Measurements from ENCODE around the gene DNAH14. TPM values are rescaled to one million over a fixed set of nuclear protein-coding genes. Genes with fewer than 3 reads are reported as not detected.

Gene DNAH14
- total RNA-seq, 2 donors from 2014 or later, result 36.6 to 41.6 TPM

DNA sequence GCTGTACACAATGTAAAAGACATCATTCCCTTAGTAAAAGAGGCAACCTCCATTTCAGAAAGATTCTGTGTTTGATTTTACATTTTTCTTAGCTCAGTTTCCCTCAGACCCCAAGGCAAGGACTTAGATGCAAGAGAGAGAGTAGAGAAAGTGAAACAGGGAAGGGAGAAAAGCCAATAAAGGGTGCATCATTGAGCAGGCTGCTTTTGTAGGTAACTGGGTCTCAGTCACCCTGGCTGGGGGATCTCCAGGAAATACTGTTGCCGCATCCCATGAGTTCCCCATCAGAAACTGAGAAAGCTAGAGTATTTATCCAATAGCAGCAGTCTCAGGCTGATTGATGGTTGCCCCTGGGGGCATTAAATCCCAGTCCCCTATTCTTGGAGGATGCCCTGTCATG is 23.1 kb upstream of the DNAH14 start:
- H3K4me1 ChIP-seq (ENCODE audit: control insufficient read depth, insufficient read depth, low read length), result no peaks in the 10 kb centered on the region
- no peak for DNase-seq
- no peak overlapping the region for H3K4me3 ChIP-seq (ENCODE audit: low read length)
- H3K4me3 Mint-ChIP-seq, result no peak overlapping the region
- no peaks in the 10 kb centered on the region for H3K36me3 ChIP-seq (ENCODE audit: control insufficient read depth, insufficient read depth, low read length)
- no peak overlapping the region for H3K9ac ChIP-seq (ENCODE audit: extremely low read depth, low read length, poor library complexity, severe bottlenecking)
- H3K36me3 Mint-ChIP-seq (ENCODE audit: low read depth), result peaks cover 6% of the 10 kb centered on the region
- TF ChIP-seq, protein P1, sequence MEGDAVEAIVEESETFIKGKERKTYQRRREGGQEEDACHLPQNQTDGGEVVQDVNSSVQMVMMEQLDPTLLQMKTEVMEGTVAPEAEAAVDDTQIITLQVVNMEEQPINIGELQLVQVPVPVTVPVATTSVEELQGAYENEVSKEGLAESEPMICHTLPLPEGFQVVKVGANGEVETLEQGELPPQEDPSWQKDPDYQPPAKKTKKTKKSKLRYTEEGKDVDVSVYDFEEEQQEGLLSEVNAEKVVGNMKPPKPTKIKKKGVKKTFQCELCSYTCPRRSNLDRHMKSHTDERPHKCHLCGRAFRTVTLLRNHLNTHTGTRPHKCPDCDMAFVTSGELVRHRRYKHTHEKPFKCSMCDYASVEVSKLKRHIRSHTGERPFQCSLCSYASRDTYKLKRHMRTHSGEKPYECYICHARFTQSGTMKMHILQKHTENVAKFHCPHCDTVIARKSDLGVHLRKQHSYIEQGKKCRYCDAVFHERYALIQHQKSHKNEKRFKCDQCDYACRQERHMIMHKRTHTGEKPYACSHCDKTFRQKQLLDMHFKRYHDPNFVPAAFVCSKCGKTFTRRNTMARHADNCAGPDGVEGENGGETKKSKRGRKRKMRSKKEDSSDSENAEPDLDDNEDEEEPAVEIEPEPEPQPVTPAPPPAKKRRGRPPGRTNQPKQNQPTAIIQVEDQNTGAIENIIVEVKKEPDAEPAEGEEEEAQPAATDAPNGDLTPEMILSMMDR (conservative IDR thresholded peaks at IDR 0.05), result no peak
- peaks cover 63% of the 10 kb centered on the region for H3K27me3 ChIP-seq (ENCODE audit: control insufficient read depth, insufficient read depth, low read length, poor library complexity, severe bottlenecking)
- H3K27ac Mint-ChIP-seq, result no peak overlapping the region
- H3K9me3 Mint-ChIP-seq, result peaks cover 26% of the 10 kb centered on the region
- H3K9me3 ChIP-seq (ENCODE audit: control insufficient read depth, low read length), result peaks cover 40% of the 10 kb centered on the region
- H3K4me1 Mint-ChIP-seq, result peaks cover 6% of the 10 kb centered on the region
- peaks cover 58% of the 10 kb centered on the region for H3K27me3 Mint-ChIP-seq (ENCODE audit: insufficient read depth)
- no peak overlapping the region for H3K27ac ChIP-seq (ENCODE audit: low read depth, low read length)
- WGBS, 2 experiments (ENCODE audit: insufficient coverage in 1 of 2, insufficient read length in 1 of 2), result 95% methylated on average over 1 of the region's 1 CpG; no CpG with 5 or more reads in 1 of the 2 experiments

DNA sequence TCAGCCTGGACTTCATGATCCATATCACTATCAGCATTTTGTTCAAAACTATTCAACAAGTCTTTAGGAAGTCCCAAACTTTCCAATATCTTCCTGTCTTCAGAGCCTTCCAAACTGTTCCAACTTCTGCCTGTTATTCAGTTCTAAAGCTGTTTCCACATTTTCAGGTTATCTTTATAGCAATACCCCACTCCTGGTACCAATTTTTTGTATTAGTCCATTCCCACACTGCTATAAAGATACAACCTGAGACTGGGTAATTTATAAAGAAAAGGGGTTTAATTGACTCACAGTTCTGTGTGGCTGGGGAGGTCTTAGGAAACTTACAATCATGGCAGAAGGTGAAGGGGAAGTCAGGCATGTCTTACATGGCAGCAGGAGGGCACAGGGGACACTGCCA is 18.3 kb upstream of the DNAH14 start:
- no peak overlapping the region for H3K4me3 ChIP-seq (ENCODE audit: low read length)
- Mint-ChIP-seq H3K27me3 (ENCODE audit: insufficient read depth) (peaks cover 44% of the 10 kb centered on the region), H3K36me3 (ENCODE audit: low read depth) (peaks cover 9% of the 10 kb centered on the region), H3K27ac (no peak overlapping the region), H3K4me3 (no peak overlapping the region), H3K9me3 (peaks cover 48% of the 10 kb centered on the region), H3K4me1 (no peaks in the 10 kb centered on the region)
- H3K4me1 ChIP-seq (ENCODE audit: control insufficient read depth, insufficient read depth, low read length), result no peaks in the 10 kb centered on the region
- H3K9ac ChIP-seq (ENCODE audit: extremely low read depth, low read length, poor library complexity, severe bottlenecking), result no peak overlapping the region
- H3K36me3 ChIP-seq (ENCODE audit: control insufficient read depth, insufficient read depth, low read length), result no peaks in the 10 kb centered on the region
- TF ChIP-seq, protein P1 (conservative IDR thresholded peaks at IDR 0.05), result no peak
- peaks cover 55% of the 10 kb centered on the region for H3K9me3 ChIP-seq (ENCODE audit: control insufficient read depth, low read length)
- H3K27me3 ChIP-seq (ENCODE audit: control insufficient read depth, insufficient read depth, low read length, poor library complexity, severe bottlenecking), result peaks cover 28% of the 10 kb centered on the region
- no peak overlapping the region for H3K27ac ChIP-seq (ENCODE audit: low read depth, low read length)
- DNase-seq, result no peak

DNA sequence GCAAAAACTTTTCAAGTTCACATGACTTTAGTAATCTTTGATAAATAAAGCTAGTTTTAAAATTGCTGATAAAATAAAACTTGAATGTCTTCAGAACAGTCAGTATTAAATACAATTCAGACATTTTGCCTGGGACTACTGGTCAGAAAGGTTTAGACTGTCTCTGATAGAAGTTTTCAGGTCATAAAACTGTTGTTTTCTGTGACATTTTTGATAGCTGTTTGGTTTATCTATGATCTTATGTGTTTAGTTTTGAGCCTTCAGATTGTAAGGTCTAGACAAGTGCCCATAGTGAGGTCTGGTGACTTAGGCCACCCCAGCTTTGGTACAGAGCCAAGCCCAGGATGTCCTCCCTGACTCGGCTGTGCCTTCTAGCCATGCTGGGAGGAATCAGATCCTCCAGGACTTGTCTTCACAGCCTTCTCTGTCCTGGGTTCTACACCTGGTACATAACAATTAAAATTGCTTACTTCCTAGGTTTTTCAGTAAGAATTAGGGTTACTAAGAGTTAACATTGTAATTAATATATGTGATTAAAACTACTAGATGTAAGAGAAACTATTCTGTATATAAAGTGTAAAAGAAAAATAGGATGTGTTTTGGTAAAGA is 15.1 kb upstream of the DNAH14 start:
- H3K9me3 Mint-ChIP-seq, result peaks cover 42% of the 10 kb centered on the region
- peaks cover 34% of the 10 kb centered on the region for H3K9me3 ChIP-seq (ENCODE audit: control insufficient read depth, low read length)
- H3K27me3 ChIP-seq (ENCODE audit: control insufficient read depth, insufficient read depth, low read length, poor library complexity, severe bottlenecking), result peaks cover 5% of the 10 kb centered on the region
- H3K27ac Mint-ChIP-seq, result no peak overlapping the region
- H3K4me3 Mint-ChIP-seq, result no peak overlapping the region
- no peaks in the 10 kb centered on the region for H3K4me1 Mint-ChIP-seq
- WGBS, 2 experiments (ENCODE audit: insufficient coverage in 1 of 2, insufficient read length in 1 of 2), result 89 to 100% methylated on average over 1 of the region's 1 CpG
- no peak overlapping the region for H3K9ac ChIP-seq (ENCODE audit: extremely low read depth, low read length, poor library complexity, severe bottlenecking)
- no peaks in the 10 kb centered on the region for H3K36me3 ChIP-seq (ENCODE audit: control insufficient read depth, insufficient read depth, low read length)
- peaks cover 39% of the 10 kb centered on the region for H3K27me3 Mint-ChIP-seq (ENCODE audit: insufficient read depth)
- TF ChIP-seq, protein P1 (conservative IDR thresholded peaks at IDR 0.05), result no peak
- peaks cover 7% of the 10 kb centered on the region for H3K36me3 Mint-ChIP-seq (ENCODE audit: low read depth)
- H3K27ac ChIP-seq (ENCODE audit: low read depth, low read length), result no peak overlapping the region
- DNase-seq, result no peak
- H3K4me1 ChIP-seq (ENCODE audit: control insufficient read depth, insufficient read depth, low read length), result no peaks in the 10 kb centered on the region
- no peak overlapping the region for H3K4me3 ChIP-seq (ENCODE audit: low read length)
